Endometrial microvascular endothelial cells (primary cell): Measurements from ENCODE around the gene CPED1. TPM values are rescaled to one million over a fixed set of nuclear protein-coding genes. Genes with fewer than 3 reads are reported as not detected.
"Not testable (repeated sequence)": the region's sequence is repeated elsewhere in the genome, so short reads cannot be mapped to it uniquely, and the experiment has no call there.

Experiments
- in situ Hi-C: cut with HindIII; loops from 2 replicates; pipeline ENCODE4 v1.10.0; 2017; ENCODE audit warnings: low sequenced_read_pairs, low pct_unique_long_range_greater_than_20kb; ENCODE audit errors: inconsistent ontology term
- total RNA-seq: library from RNA; depleted of rRNA; stranded (reverse); fragments of >200 nt; gene quantifications from one replicate; pipeline ENCODE4 v1.2.3, GENCODE V29; 2015; ENCODE audit errors: inconsistent ontology term

The CPED1 gene
- total RNA-seq, 1 donor from 2014 or later: 4.9 TPM

DNA sequence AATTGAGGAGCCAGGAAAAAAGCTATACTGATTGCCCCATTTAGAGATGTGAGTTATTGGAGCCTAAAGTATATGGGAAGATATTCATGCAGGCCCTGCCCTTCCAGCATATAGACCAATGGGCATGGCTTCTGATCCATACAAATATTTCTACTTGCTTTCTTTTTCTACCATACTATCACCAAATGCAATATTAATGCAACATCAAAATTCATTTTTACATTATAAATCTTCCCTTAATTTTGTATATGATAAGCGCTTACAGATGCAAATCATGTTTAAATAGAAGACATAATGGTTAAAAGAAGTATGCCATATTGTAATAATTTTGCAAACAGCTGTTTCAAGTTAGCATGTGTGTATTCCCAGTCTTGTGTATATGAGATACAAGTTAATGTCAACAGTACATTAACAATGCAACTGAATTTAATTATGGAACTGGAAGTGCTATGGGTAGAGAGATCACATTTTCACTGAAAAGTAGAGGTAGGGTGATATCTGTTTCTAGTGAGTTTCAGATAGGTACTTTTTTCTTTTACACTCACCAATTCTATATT, 315.7 kb downstream of the CPED1 start:
- in situ Hi-C loops: no loop called here

GRCh38 chr7:121305109-121305508, 316.6 kb downstream of the CPED1 start:
- in situ Hi-C loops: no loop called here

GRCh38 chr7:121306565-121306964, 318.1 kb downstream of the CPED1 start:
- in situ Hi-C loops: no loop called here

- in situ Hi-C loops: no loop called here
Observed at GRCh38 chr7:121307021-121307574, 318.6 kb downstream of the CPED1 start.

- in situ Hi-C loops: no loop called here
Observed at GRCh38 chr7:121313220-121313792, 324.8 kb downstream of the CPED1 start.

DNA sequence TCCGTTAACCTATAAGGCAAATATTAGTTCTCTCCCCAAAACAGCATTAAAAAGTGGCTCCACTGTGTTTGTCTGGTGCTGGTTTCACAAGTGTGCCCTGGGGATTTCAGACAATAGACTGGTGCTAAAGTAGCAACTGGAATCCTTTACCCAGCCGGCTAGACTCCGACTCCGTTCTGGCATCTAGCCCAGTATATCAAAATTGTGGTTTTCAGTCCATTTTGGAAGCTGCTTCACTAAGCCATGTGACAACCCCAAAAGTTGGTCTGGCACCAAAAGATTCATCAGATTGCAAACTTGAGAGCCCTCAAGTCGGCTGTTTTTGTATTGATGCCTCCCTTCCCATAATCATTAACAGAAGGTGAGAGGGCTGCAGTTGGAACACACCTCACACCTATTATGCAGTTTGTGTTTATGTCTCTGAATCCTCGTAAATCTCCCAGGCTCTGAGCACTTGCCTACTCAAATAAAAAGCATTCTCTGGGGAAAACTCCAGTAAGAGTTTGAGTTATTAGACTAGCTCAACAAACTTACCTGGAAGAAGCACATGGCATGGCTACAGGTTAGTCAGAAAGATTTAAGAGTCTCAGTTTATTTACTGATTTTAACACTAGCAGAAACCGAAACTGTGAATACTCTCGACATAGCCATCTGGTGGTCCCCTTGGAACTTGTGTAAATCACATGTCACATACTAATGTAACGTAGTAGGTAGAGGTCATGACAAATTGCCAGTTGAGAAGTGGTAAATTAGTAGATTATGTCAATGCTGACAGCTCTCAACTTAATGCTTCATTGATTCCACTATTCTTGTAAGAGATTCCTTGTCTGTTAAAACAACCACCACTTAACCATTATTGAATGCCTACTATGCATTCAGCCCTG, 325.5 kb downstream of the CPED1 start:
- in situ Hi-C loops: no loop called here

DNA sequence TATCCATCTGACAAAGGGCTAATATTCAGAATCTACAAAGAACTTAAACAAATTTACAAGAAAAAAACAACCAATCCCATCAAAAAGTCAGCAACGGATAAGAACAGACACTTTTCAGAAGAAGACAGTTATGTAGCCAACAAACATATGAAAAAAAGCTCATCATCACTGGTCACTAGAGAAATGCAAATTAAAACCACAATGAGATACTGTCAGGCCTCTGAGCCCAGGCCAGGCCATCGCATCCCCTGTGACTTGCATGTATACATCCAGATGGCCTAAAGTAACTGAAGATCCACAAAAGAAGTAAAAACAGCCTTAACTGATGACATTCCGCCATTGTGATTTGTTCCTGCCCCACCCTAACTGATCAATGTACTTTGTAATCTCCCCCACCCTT, 326.7 kb downstream of the CPED1 start:
- in situ Hi-C loops: not testable (repeated sequence)

GRCh38 chr7:121322460-121322859, 333.9 kb downstream of the CPED1 start:
- in situ Hi-C loops: no loop called here

DNA sequence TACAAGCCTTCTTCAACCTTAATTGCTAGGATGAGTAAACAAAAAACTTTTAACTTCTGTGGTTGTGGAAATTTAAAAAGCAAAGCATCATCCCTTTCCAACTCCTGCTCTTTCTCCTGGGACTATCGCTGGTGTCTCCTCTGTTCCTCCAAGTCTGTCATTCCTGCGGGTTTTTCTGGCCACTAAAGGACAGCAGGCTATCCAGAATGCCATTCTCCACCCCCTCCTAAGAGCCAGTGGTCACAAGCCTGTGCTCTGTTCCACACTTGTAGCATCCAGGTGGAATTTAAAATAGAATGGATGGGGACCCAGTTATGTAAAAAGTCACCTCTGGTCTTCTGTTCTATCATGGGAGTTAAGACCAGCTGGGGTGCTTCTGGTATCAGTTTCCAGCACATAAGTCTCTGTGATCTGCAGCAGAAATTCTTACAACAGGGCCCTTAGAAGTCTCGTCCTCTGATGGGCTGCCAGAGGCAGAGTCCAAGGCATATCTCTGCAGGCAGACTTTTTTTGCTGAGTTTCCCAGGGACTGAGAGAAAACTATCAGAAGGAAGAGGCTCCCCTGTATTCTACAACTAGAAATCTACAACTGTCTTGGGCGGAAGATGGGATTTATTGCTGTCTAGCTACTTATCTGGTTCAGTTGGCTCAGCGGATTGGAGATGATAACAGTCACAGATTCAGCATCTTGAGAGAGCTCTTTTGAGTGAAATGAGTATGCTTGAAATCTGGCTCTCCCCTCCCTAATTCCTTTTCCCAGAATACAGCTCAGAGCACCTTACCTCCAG, 335.2 kb downstream of the CPED1 start:
- in situ Hi-C loops: no loop called here

DNA sequence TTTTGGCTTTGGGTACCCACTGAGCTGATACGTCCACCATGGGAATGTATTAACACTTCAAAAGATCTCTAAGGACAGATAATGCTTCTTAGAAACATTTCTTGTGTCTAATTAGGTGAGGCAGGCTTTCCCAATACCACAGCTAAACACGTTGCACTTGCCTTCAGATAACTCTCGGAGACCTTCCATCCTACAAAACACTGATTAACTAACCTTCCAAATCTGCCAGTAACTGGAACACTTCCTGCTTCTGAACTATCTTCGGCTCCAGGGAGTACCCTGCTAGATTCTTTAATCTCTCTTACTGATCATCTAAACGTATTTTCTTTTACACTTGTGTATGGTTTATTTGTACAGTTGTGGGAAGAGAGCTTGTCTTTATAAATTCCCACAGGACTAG, 339.2 kb downstream of the CPED1 start:
- in situ Hi-C loops: no loop called here

GRCh38 chr7:121328508-121329190, 340.1 kb downstream of the CPED1 start, which contains the start of gene WNT16:
TSS of gene WNT16 (plus strand) at chr7:121329000. CDS start at chr7:121329293, 293 bp downstream.
- in situ Hi-C loops: no loop called here

- in situ Hi-C loops: no loop called here
Observed at GRCh38 chr7:121329191-121330052, 340.9 kb downstream of the CPED1 start.

GRCh38 chr7:121330053-121330833, 341.7 kb downstream of the CPED1 start:
- in situ Hi-C loops: no loop called here

- in situ Hi-C loops: no loop called here
Observed at GRCh38 chr7:121331048-121331447, 342.5 kb downstream of the CPED1 start.

DNA sequence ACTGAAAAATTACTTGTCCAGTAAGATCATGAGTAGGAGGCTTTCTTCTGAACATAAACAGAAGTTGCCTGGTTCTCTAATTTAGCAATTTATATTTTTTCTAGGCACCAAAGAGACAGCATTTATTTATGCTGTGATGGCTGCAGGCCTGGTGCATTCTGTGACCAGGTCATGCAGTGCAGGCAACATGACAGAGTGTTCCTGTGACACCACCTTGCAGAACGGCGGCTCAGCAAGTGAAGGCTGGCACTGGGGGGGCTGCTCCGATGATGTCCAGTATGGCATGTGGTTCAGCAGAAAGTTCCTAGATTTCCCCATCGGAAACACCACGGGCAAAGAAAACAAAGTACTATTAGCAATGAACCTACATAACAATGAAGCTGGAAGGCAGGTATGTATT, 343.1 kb downstream of the CPED1 start:
- in situ Hi-C loops: no loop called here

- in situ Hi-C loops: no loop called here
Observed at GRCh38 chr7:121334376-121334775, 345.9 kb downstream of the CPED1 start.
